ENCODE results near the gene TULP1. TPM values are rescaled to one million over a fixed set of nuclear protein-coding genes. Genes with fewer than 3 reads are reported as not detected.
A peak's percentile ranks its signal among the peaks of the same experiment; 100 is the strongest.

TULP1 gene
- total and polyA plus RNA-seq, 5 donors from 2014 or later: not detected

DNA sequence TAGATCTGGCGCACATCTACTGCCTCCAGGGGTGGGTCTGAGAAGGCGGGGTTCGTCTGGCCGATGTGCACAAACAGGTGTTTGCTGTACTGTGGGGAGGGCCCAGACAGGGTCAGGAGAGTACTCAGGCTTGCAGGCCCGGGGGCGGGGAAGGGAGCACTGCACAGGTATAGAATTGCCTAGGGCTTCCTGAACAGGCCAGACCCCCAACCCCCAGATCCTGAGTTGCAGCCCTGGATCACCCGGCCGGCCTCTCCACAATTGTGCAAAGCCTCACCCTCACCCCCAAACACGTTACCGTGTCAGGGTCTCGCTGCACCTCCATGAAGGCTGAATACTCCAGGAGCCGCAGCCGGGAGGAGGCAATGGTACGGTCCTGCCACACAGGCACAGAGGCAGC, 36.7 kb downstream of the TULP1 start:
- Mint-ChIP-seq H3K9me3 (no peaks in the 10 kb centered on the region), H3K27ac (no peak overlapping the region), H3K4me1 (peaks cover 0 to 16% (median 8%) of the 10 kb centered on the region in 4 donors), H3K4me3 (no peak overlapping the region), H3K36me3 (peaks cover 3% of the 10 kb centered on the region), H3K27me3 (no peaks in the 10 kb centered on the region)
- ATAC-seq (ENCODE audit: low read depth in 2 of 2): no peak
- DNase-seq: no peak
- H3K27ac ChIP-seq (ENCODE audit: insufficient read depth, low read length, poor library complexity, severe bottlenecking): no peak overlapping the region
- H3K27me3 ChIP-seq (ENCODE audit: control insufficient read depth, insufficient read depth, low read length): no peaks in the 10 kb centered on the region
- no peaks in the 10 kb centered on the region for H3K9me3 ChIP-seq (ENCODE audit: control insufficient read depth in 2 of 2, low read length in 2 of 2)
- no peak overlapping the region for H3K4me3 ChIP-seq (ENCODE audit: low read depth, low read length)
- peaks cover 19% of the 10 kb centered on the region for H3K36me3 ChIP-seq (ENCODE audit: control insufficient read depth, insufficient read depth, low read length)
- H3K4me1 ChIP-seq (ENCODE audit: control insufficient read depth, insufficient read depth, low read length, poor library complexity, severe bottlenecking): peaks cover 9% of the 10 kb centered on the region

DNA sequence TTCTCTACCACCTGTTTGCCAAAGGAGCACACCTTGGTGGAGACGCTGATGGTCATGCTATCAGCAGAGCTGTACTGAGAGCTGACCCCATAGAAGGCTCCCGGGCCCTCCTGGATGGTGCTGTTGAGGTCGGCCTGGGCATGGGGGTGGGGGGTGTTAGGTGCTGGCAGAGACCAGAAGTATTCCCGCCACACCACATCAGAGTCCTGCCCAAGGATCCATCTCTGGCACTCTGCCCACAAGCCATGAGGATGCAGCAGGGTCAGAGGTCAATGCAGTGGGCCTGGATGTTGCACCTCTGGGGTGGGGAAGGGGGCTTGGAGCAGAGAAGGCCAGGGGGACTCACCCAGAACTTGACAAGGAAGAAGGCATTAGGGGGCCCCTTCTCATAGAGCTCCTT, 37.1 kb downstream of the TULP1 start:
- Mint-ChIP-seq H3K27ac (peak overlapping the region in 1 of 3 donors; percentile 59), H3K9me3 (no peaks in the 10 kb centered on the region), H3K4me1 (peaks cover 3 to 20% (median 12%) of the 10 kb centered on the region in 4 donors), H3K36me3 (peaks cover 6% of the 10 kb centered on the region), H3K27me3 (no peaks in the 10 kb centered on the region), H3K4me3 (no peak overlapping the region)
- ATAC-seq (ENCODE audit: low read depth in 2 of 2): no peak
- Histone ChIP-seq H3K4me1 (ENCODE audit: control insufficient read depth, insufficient read depth, low read length, poor library complexity, severe bottlenecking) (peaks cover 13% of the 10 kb centered on the region), H3K4me3 (ENCODE audit: low read depth, low read length) (no peak overlapping the region), H3K27ac (ENCODE audit: insufficient read depth, low read length, poor library complexity, severe bottlenecking) (no peak overlapping the region), H3K9me3 (ENCODE audit: control insufficient read depth in 2 of 2, low read length in 2 of 2) (no peaks in the 10 kb centered on the region), H3K27me3 (ENCODE audit: control insufficient read depth, insufficient read depth, low read length) (no peaks in the 10 kb centered on the region), H3K36me3 (ENCODE audit: control insufficient read depth, insufficient read depth, low read length) (peaks cover 23% of the 10 kb centered on the region)
- no peak for DNase-seq

DNA sequence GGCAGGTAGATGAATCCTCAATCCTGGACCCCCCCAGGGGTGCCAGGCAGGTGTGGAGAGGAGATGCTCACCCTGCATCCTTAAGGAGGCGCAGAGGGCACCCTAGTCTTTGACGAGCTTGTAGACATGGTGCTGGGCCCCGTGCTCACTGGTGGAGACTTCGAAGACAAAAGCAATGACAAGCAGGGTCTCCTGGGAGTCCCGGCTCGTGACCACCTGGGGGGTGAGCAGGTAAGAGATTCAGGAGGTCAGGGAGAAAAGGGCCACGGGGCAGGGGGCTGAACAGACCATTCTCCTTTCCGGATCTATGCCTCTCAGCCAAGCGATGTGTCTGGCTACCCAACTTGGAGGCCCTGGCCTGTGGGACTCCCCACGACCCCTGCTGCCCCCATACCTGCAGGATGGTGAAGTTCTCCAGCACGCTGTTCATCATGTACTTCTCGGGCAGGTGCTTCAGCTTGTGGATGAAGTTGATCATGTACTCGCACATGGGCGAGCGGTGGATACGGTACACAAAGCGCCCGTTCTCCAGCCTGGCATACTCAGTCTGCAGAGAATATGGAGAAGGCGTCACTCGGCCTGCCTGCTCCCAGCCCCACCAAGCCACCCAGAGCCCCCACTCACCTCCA, 37.6 kb downstream of the TULP1 start:
- DNase-seq: no peak
- H3K27me3 ChIP-seq (ENCODE audit: control insufficient read depth, insufficient read depth, low read length): no peaks in the 10 kb centered on the region
- peaks cover 28% of the 10 kb centered on the region for H3K36me3 ChIP-seq (ENCODE audit: control insufficient read depth, insufficient read depth, low read length)
- H3K36me3 Mint-ChIP-seq: peaks cover 9% of the 10 kb centered on the region
- no peak overlapping the region for H3K4me3 Mint-ChIP-seq
- H3K27ac ChIP-seq (ENCODE audit: insufficient read depth, low read length, poor library complexity, severe bottlenecking): no peak overlapping the region
- no peaks in the 10 kb centered on the region for H3K9me3 ChIP-seq (ENCODE audit: control insufficient read depth in 2 of 2, low read length in 2 of 2)
- no peaks in the 10 kb centered on the region for H3K27me3 Mint-ChIP-seq
- H3K4me1 Mint-ChIP-seq: peaks cover 5 to 26% (median 17%) of the 10 kb centered on the region in 4 donors
- H3K27ac Mint-ChIP-seq: no peak overlapping the region
- no peak for ATAC-seq (ENCODE audit: low read depth in 2 of 2)
- H3K9me3 Mint-ChIP-seq: no peaks in the 10 kb centered on the region
- no peak overlapping the region for H3K4me3 ChIP-seq (ENCODE audit: low read depth, low read length)
- H3K4me1 ChIP-seq (ENCODE audit: control insufficient read depth, insufficient read depth, low read length, poor library complexity, severe bottlenecking): peaks cover 18% of the 10 kb centered on the region

DNA sequence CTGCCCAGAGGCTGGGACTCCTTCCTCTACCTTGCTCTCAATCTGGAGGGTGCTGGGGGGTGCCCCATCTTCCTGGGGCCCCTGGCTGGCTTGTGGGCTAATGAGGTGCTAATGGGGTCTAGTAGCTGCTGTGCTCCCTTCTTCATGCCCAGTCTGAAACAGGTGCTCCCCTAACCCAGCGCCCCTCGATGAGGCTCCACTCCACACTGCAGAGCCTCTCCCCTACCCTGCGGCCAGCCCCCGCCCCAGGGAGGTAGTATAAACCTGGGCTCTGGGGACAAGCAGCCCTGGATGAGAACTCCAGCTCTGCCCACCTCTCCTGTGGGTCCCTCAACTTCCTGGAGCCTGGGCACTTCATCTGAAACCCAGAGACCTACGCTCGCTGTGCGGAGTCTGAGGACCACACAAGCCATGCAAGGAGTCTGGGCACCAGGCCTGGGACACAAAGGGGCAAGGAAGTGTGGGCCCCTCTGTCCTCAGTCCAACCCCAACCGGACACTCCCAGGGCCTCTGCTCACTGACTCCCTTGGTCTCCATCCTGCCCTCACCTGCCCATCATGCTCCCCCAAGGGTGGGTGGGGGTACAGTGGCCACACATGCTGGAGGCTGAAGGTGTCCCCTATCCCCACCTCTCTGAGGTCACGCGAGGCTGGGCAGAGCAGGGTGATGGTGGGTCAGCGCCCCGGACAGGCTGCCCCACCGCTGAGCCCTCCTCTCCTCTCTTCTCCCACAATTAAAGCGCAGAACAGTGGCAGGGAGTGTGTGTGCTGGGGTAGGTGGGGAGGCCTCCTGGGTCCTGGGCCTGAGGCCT, 38.4 kb downstream of the TULP1 start:
- no peaks in the 10 kb centered on the region for H3K27me3 Mint-ChIP-seq
- no peak overlapping the region for H3K27ac Mint-ChIP-seq
- H3K4me3 Mint-ChIP-seq: peak overlapping the region in 1 of 4 donors; percentile 75
- Histone ChIP-seq H3K4me1 (ENCODE audit: control insufficient read depth, insufficient read depth, low read length, poor library complexity, severe bottlenecking) (peaks cover 25% of the 10 kb centered on the region), H3K9me3 (ENCODE audit: control insufficient read depth in 2 of 2, low read length in 2 of 2) (no peaks in the 10 kb centered on the region), H3K36me3 (ENCODE audit: control insufficient read depth, insufficient read depth, low read length) (peaks cover 33% of the 10 kb centered on the region), H3K27ac (ENCODE audit: insufficient read depth, low read length, poor library complexity, severe bottlenecking) (no peak overlapping the region), H3K4me3 (ENCODE audit: low read depth, low read length) (no peak overlapping the region), H3K27me3 (ENCODE audit: control insufficient read depth, insufficient read depth, low read length) (no peaks in the 10 kb centered on the region)
- H3K4me1 Mint-ChIP-seq: peaks cover 5 to 33% (median 22%) of the 10 kb centered on the region in 4 donors
- no peak for DNase-seq
- no peak for ATAC-seq (ENCODE audit: low read depth in 2 of 2)
- peaks cover 17% of the 10 kb centered on the region for H3K36me3 Mint-ChIP-seq
- H3K9me3 Mint-ChIP-seq: no peaks in the 10 kb centered on the region

DNA sequence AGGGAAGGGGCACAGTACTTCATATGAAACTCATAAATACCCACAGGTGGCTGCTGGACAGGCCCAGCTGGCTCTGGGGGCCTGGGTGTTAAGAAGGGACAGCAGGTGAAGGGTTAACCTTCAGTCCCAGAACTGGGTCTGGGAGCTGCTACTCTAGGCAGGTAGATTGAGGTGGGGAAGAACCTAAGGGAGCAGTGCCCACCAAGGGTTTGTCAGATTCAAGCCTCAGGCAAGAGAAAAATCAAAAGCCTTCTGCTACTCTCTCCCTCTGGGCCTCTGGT, 38.9 kb downstream of the TULP1 start:
- H3K9me3 ChIP-seq (ENCODE audit: control insufficient read depth in 2 of 2, low read length in 2 of 2): no peaks in the 10 kb centered on the region
- peaks cover 33% of the 10 kb centered on the region for H3K36me3 ChIP-seq (ENCODE audit: control insufficient read depth, insufficient read depth, low read length)
- H3K9me3 Mint-ChIP-seq: no peaks in the 10 kb centered on the region
- ATAC-seq (ENCODE audit: low read depth in 2 of 2): no peak
- no peak for DNase-seq
- H3K27ac Mint-ChIP-seq: no peak overlapping the region
- H3K4me1 ChIP-seq (ENCODE audit: control insufficient read depth, insufficient read depth, low read length, poor library complexity, severe bottlenecking): peaks cover 26% of the 10 kb centered on the region
- H3K27me3 Mint-ChIP-seq: no peaks in the 10 kb centered on the region
- H3K27ac ChIP-seq (ENCODE audit: insufficient read depth, low read length, poor library complexity, severe bottlenecking): no peak overlapping the region
- no peaks in the 10 kb centered on the region for H3K27me3 ChIP-seq (ENCODE audit: control insufficient read depth, insufficient read depth, low read length)
- H3K4me3 ChIP-seq (ENCODE audit: low read depth, low read length): no peak overlapping the region
- H3K4me3 Mint-ChIP-seq: peak overlapping the region in 1 of 4 donors; percentile 51
- H3K36me3 Mint-ChIP-seq: peaks cover 19% of the 10 kb centered on the region
- peaks cover 5 to 35% (median 23%) of the 10 kb centered on the region in 4 donors for H3K4me1 Mint-ChIP-seq

DNA sequence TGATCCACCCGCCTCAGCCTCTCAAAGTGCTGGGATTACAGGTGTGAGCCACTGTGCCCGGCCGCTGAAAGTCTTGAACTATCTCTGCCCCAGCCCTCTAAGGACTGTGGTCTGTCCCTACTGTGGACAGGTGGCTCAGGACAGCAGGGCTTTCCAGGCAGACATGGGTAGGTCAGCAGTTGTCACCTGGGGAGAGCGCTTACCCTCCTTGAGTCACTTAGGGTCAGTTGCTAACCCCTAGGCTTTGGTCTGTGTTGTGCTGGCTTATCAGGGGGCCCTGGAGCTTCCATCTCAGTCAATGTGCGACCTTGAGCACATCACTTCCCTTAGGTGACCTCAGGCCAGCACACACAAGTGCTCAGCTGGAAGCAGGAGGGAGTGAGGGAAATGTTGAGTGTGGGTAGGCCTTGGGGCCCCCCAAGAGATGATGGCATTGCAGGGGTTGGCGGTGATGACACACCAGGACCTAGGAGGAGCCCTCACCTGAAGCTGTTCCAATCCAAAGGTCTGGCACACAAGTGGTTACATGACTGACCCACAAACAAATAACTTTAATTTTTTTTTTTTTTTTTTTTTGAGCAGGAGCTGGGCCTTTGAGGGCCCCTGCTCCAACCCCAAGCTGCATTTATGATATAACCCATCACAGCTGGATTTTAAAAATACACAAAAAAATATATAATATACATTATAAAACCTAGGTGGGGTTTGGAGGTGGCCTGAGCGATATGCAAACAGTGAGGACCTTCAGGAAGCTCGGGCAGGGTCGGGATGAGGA, 39.4 kb downstream of the TULP1 start:
- Mint-ChIP-seq H3K27me3 (no peaks in the 10 kb centered on the region), H3K4me3 (peak overlapping the region in 1 of 4 donors; percentile 51), H3K9me3 (no peaks in the 10 kb centered on the region), H3K27ac (no peak overlapping the region), H3K4me1 (peaks cover 5 to 36% (median 23%) of the 10 kb centered on the region in 4 donors), H3K36me3 (peaks cover 19% of the 10 kb centered on the region)
- Histone ChIP-seq H3K27me3 (ENCODE audit: control insufficient read depth, insufficient read depth, low read length) (no peaks in the 10 kb centered on the region), H3K36me3 (ENCODE audit: control insufficient read depth, insufficient read depth, low read length) (peaks cover 33% of the 10 kb centered on the region), H3K4me3 (ENCODE audit: low read depth, low read length) (no peak overlapping the region), H3K9me3 (ENCODE audit: control insufficient read depth in 2 of 2, low read length in 2 of 2) (no peaks in the 10 kb centered on the region), H3K27ac (ENCODE audit: insufficient read depth, low read length, poor library complexity, severe bottlenecking) (no peak overlapping the region), H3K4me1 (ENCODE audit: control insufficient read depth, insufficient read depth, low read length, poor library complexity, severe bottlenecking) (peaks cover 26% of the 10 kb centered on the region)
- DNase-seq (no peak), ATAC-seq (ENCODE audit: low read depth in 2 of 2) (no peak)

DNA sequence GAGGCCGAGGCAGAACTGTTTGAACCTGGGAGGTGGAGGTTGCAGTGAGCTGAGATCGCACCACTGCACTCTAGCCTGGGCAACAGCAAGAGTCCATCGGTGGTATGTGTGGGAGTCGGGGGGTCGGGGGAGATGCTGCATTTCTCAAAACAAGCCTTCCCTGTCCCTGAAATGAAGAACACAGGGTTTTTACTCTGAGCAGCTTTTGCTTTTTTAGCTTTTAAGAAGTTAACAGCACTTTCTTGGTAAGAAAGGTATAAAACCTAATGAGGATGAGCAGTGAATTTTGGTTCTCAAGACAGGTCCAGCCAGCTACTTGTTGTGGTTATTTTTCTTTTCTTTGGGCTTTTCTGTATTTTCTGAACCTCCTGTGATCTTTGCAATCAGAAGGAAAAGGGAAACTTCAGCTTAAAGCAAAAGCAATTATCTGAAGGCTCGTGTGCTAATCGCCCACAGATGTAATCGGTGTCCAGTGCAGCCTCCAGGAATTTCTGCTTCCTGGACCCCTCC, 40.8 kb downstream of the TULP1 start:
- ATAC-seq (ENCODE audit: low read depth in 2 of 2) (no peak), DNase-seq (no peak)
- no peaks in the 10 kb centered on the region for H3K27me3 ChIP-seq (ENCODE audit: control insufficient read depth, insufficient read depth, low read length)
- H3K4me3 ChIP-seq (ENCODE audit: low read depth, low read length): no peak overlapping the region
- H3K9me3 ChIP-seq (ENCODE audit: control insufficient read depth in 2 of 2, low read length in 2 of 2): no peaks in the 10 kb centered on the region
- Mint-ChIP-seq H3K27ac (peak overlapping the region in 1 of 3 donors; percentile 42), H3K4me1 (peaks cover 5 to 50% (median 29%) of the 10 kb centered on the region in 4 donors), H3K36me3 (peaks cover 19% of the 10 kb centered on the region), H3K4me3 (peak overlapping the region in 2 of 4 donors; percentile 57 to 97), H3K9me3 (no peaks in the 10 kb centered on the region), H3K27me3 (no peaks in the 10 kb centered on the region)
- H3K27ac ChIP-seq (ENCODE audit: insufficient read depth, low read length, poor library complexity, severe bottlenecking): peak overlapping the region; percentile 20
- peaks cover 33% of the 10 kb centered on the region for H3K36me3 ChIP-seq (ENCODE audit: control insufficient read depth, insufficient read depth, low read length)
- peaks cover 32% of the 10 kb centered on the region for H3K4me1 ChIP-seq (ENCODE audit: control insufficient read depth, insufficient read depth, low read length, poor library complexity, severe bottlenecking)

Measured in CD4-positive, CD25-positive, alpha-beta regulatory T cell (primary cell).